Measurements from ENCODE around the gene KRTAP3-2.

GRCh38 chr17:40958086-40958953 is 41.4 kb downstream of the KRTAP3-2 start:
- no peak for TF ChIP-seq CTCF (IDR thresholded peaks at IDR 0.05; ENCODE audit: insufficient read depth, low read length)
- no peak for TF ChIP-seq REST (IDR thresholded peaks at IDR 0.05; ENCODE audit: insufficient replicate concordance, low read depth)
- no peak for TF ChIP-seq POLR2AphosphoS5 (IDR thresholded peaks at IDR 0.05; ENCODE audit: low read depth)

All from HL-60 (cell line).